Left ventricle myocardium inferior (tissue), 1 donor: ENCODE measurements around the gene RALA. TPM values are rescaled to one million over a fixed set of nuclear protein-coding genes. Genes with fewer than 3 reads are reported as not detected.

Experiments
- DNase-seq: peaks from one replicate; pipeline ENCODE4 v3.0.0-alpha.2; 2020
- H3K27ac ChIP-seq: fragments of 200-600 bp; replicated peaks from 2 replicates; pipeline ENCODE4 v1.8.0; 2021
- H3K27me3 ChIP-seq: fragments of 200-600 bp; 2 replicates; pipeline ENCODE4 v1.8.0; 2021; ENCODE audit warnings: low read depth
- H3K36me3 ChIP-seq: fragments of 200-600 bp; 2 replicates; pipeline ENCODE4 v1.8.0; 2021
- H3K4me1 ChIP-seq: fragments of 200-600 bp; 2 replicates; pipeline ENCODE4 v1.8.0; 2021
- H3K4me3 ChIP-seq: fragments of 200-600 bp; 2 replicates; pipeline ENCODE4 v1.8.0; 2021; ENCODE audit warnings: mild to moderate bottlenecking, moderate library complexity
- H3K9me3 ChIP-seq: fragments of 200-600 bp; replicated peaks from 2 replicates; pipeline ENCODE4 v1.8.0; 2021
- CTCF ChIP-seq: fragments of 200-600 bp; IDR thresholded peaks from 2 replicates; pipeline ENCODE4 v1.8.0; 2021; ENCODE audit warnings: antibody characterized with exemption, mild to moderate bottlenecking, borderline replicate concordance
- intact Hi-C: fragments of 100-400 bp; cut with micrococcal nuclease; formaldehyde crosslinking; loops from one replicate; pipeline ENCODE4 v1.11.0; 2022
- total RNA-seq: library from RNA; stranded (reverse); fragmentation: NEBNext Ultra II Directional; extraction: Animal tissue kit (Norgen Biotek cat#: 25700); gene quantifications from one replicate; pipeline ENCODE4 v1.2.1, GENCODE V29; 2021
- donor health status: DM: no; HTN: yes; CAD: no; lungs with severe emphysema.

RALA gene
- total RNA-seq, 1 donor from 2014 or later: 29.1 TPM

DNA sequence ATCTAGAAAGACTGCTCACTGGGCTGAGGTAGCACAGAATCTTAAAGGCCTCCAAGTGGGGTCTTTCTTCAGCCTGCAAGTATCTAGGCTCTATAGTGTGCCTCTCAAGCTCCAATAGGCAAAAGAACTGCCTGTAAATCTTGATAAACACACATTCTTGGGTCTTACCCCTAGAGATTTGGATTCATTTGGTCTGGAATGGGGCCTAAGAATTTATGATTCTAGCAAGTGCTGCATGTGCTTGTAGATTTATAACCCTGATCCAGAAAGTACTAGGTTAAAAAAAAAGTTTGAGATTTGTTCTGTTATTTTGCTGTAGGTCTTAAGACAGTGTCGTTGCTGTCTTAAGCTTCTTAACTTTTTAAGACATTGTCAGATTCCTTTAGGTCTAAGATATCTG lies 74.1 kb downstream of the RALA start:
- peaks cover 48% of the 10 kb centered on the region for H3K36me3 ChIP-seq
- TF ChIP-seq CTCF: no peak
- no peaks in the 10 kb centered on the region for H3K9me3 ChIP-seq
- no peak overlapping the region for H3K4me3 ChIP-seq
- no peak overlapping the region for H3K27ac ChIP-seq
- no peak for DNase-seq
- peaks cover 9% of the 10 kb centered on the region for H3K4me1 ChIP-seq
- no peaks in the 10 kb centered on the region for H3K27me3 ChIP-seq
- intact Hi-C loops: no loop called here

- intact Hi-C loops: no loop called here
- no peak overlapping the region for H3K4me3 ChIP-seq
Observed at GRCh38 chr7:39700165-39700564, 76.8 kb downstream of the RALA start.

DNA sequence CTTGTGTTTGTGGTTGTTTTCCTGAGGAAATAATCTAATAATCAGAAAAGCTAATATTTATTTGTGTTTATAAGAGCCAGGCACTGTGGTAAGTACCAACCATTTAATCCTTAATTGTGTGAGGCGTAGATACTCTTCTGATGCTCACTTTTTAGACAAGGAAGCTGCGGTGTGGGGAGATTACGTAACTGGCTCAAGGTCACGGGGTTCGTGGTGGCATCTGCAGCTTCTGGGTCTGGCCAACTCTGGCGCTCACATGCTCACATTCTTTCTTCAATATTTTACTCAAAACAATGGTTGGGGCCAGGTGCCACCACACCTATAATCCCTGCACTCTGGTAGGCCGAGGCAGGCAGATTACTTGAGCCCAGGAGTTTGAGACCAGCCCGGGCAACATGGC lies 77.6 kb downstream of the RALA start:
- TF ChIP-seq CTCF: no peak
- intact Hi-C loops: no loop called here
- Histone ChIP-seq H3K27me3 (no peaks in the 10 kb centered on the region), H3K4me3 (no peak overlapping the region), H3K4me1 (peaks cover 9% of the 10 kb centered on the region), H3K27ac (no peak overlapping the region), H3K36me3 (peaks cover 56% of the 10 kb centered on the region), H3K9me3 (no peaks in the 10 kb centered on the region)
- DNase-seq: peak; percentile 19

More at GRCh38 chr7:39700165-39700564, 76.8 kb downstream of the RALA start:
- no peak for DNase-seq
- no peak overlapping the region for H3K27ac ChIP-seq
- TF ChIP-seq CTCF: no peak
- H3K36me3 ChIP-seq: peaks cover 53% of the 10 kb centered on the region
- no peaks in the 10 kb centered on the region for H3K9me3 ChIP-seq
- H3K27me3 ChIP-seq: no peaks in the 10 kb centered on the region
- peaks cover 9% of the 10 kb centered on the region for H3K4me1 ChIP-seq

- Histone ChIP-seq H3K4me1 (peaks cover 4% of the 10 kb centered on the region), H3K27me3 (no peaks in the 10 kb centered on the region), H3K27ac (no peak overlapping the region), H3K9me3 (no peaks in the 10 kb centered on the region), H3K4me3 (no peak overlapping the region), H3K36me3 (peaks cover 58% of the 10 kb centered on the region)
- DNase-seq: no peak
- intact Hi-C loops: no loop called here
- no peak for TF ChIP-seq CTCF
Observed at GRCh38 chr7:39702133-39702532, 78.8 kb downstream of the RALA start.

- peaks cover 53% of the 10 kb centered on the region for H3K36me3 ChIP-seq
- no peak for TF ChIP-seq CTCF
- no peak overlapping the region for H3K27ac ChIP-seq
- H3K4me1 ChIP-seq: peaks cover 4% of the 10 kb centered on the region
- H3K9me3 ChIP-seq: no peaks in the 10 kb centered on the region
- no peak overlapping the region for H3K4me3 ChIP-seq
- H3K27me3 ChIP-seq: no peaks in the 10 kb centered on the region
- intact Hi-C loops: no loop called here
- DNase-seq: no peak
Observed at GRCh38 chr7:39703144-39703543, 79.8 kb downstream of the RALA start.

DNA sequence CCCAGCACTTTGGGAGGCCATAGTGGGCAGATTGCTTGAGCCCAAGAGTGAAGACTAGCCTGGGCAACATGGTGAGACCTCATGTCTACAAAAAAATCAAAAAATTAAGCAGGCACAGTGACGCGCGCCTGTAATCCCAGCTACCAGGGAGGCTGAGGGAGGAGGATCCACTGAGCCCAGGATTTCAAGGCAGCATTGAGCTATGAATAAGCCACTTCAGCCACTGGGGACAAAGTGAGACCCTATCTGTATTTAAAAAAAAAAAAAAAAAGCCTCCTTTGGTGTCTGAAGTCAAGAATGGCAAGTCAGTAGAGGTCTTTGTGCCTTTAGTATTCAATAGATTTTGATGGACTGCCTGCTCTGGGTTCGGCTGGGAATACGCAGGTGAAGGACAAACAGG lies 85.7 kb downstream of the RALA start:
- no peak for TF ChIP-seq CTCF
- H3K36me3 ChIP-seq: peaks cover 28% of the 10 kb centered on the region
- no peak overlapping the region for H3K4me3 ChIP-seq
- intact Hi-C loops: no loop called here
- H3K9me3 ChIP-seq: peaks cover 11% of the 10 kb centered on the region
- no peaks in the 10 kb centered on the region for H3K27me3 ChIP-seq
- DNase-seq: no peak
- H3K27ac ChIP-seq: no peak overlapping the region
- H3K4me1 ChIP-seq: peaks cover 12% of the 10 kb centered on the region
